ENCODE measurements around the gene ZNRF3.

DNA sequence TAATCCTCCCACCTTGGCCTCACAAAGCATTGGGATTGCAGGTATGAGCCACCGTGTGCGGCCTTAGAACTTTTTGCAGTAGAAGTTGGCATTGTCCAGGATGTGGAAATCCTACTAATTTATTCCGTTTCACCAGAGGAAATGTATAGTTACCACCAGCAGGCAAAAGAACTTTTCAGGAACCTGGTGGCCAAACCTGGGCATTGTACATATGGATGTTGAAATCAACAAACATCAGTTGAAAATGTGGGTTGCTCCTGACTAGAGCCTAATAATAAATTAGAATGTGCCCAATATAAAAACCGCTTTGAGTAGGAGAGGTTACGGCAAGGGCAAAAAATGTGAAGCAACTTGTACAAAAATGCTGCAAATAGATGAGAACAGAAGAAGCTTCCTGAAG lies 42.3 kb upstream of the ZNRF3 start:
- TF ChIP-seq, protein P1, sequence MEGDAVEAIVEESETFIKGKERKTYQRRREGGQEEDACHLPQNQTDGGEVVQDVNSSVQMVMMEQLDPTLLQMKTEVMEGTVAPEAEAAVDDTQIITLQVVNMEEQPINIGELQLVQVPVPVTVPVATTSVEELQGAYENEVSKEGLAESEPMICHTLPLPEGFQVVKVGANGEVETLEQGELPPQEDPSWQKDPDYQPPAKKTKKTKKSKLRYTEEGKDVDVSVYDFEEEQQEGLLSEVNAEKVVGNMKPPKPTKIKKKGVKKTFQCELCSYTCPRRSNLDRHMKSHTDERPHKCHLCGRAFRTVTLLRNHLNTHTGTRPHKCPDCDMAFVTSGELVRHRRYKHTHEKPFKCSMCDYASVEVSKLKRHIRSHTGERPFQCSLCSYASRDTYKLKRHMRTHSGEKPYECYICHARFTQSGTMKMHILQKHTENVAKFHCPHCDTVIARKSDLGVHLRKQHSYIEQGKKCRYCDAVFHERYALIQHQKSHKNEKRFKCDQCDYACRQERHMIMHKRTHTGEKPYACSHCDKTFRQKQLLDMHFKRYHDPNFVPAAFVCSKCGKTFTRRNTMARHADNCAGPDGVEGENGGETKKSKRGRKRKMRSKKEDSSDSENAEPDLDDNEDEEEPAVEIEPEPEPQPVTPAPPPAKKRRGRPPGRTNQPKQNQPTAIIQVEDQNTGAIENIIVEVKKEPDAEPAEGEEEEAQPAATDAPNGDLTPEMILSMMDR (conservative IDR thresholded peaks at IDR 0.05; ENCODE audit: low read depth, low read length): no peak
- no peak for TF ChIP-seq EZH2 (IDR thresholded peaks at IDR 0.05; ENCODE audit: low read length, unreplicated experiment)
